GM21576 (cell line): ENCODE measurements around the gene NAGK.
"Not testable (repeated sequence)": the region's sequence is repeated elsewhere in the genome, so short reads cannot be mapped to it uniquely, and the experiment has no call there.

Experiments
- ATAC-seq: cut with Tn5 transposase; IDR thresholded peaks from one replicate; pipeline ENCODE4 v1.9.1; 2021; ENCODE audit warnings: mild to moderate bottlenecking, moderate library complexity; ENCODE audit not compliant: unreplicated experiment

The NAGK gene

GRCh38 chr2:71067567-71068217 is 756 bp upstream of the NAGK start:
- ATAC-seq = peak; percentile 1

- no peak for ATAC-seq
Measured at GRCh38 chr2:71069376-71069775, 928 bp downstream of the NAGK start.

- ATAC-seq = peak; percentile 20
Measured at GRCh38 chr2:71070294-71071093, 2.0 kb downstream of the NAGK start.

GRCh38 chr2:71071681-71072398 is 3.4 kb downstream of the NAGK start:
- peak; percentile 43 for ATAC-seq

GRCh38 chr2:71072492-71072891 is 4.0 kb downstream of the NAGK start:
- ATAC-seq = no peak

- no peak for ATAC-seq
Measured at GRCh38 chr2:71073475-71073874, 5.0 kb downstream of the NAGK start.

- no peak for ATAC-seq
Measured at GRCh38 chr2:71074893-71075395, 6.5 kb downstream of the NAGK start.

GRCh38 chr2:71078624-71079023 is 10.2 kb downstream of the NAGK start:
- no peak for ATAC-seq

- ATAC-seq = peak; percentile 45
Measured at GRCh38 chr2:71082402-71083252, 14.2 kb downstream of the NAGK start.

GRCh38 chr2:71083297-71083696 is 14.8 kb downstream of the NAGK start:
- not testable (repeated sequence) for ATAC-seq

GRCh38 chr2:71083752-71084312 is 15.4 kb downstream of the NAGK start:
- not testable (repeated sequence) for ATAC-seq

GRCh38 chr2:71085325-71086003 is 17.0 kb downstream of the NAGK start:
- ATAC-seq = not testable (repeated sequence)

- ATAC-seq = not testable (repeated sequence)
Measured at GRCh38 chr2:71089475-71089874, 21.0 kb downstream of the NAGK start.

GRCh38 chr2:71091808-71092207 is 23.4 kb downstream of the NAGK start:
- not testable (repeated sequence) for ATAC-seq

GRCh38 chr2:71092491-71093260 is 24.2 kb downstream of the NAGK start:
- ATAC-seq = not testable (repeated sequence)

- ATAC-seq = peak; percentile 60
Measured at GRCh38 chr2:71100195-71100964, 31.9 kb downstream of the NAGK start.

- no peak for ATAC-seq
Measured at GRCh38 chr2:71101656-71102055, 33.2 kb downstream of the NAGK start.
